AG08395 (cell line): Measurements from ENCODE around the gene MYO16.
"Not testable (repeated sequence)": the region's sequence is repeated elsewhere in the genome, so short reads cannot be mapped to it uniquely, and the experiment has no call there.

Source experiments
- DNase-seq: peaks from one replicate; pipeline ENCODE4 v3.0.0; 2012; ENCODE audit warnings: mixed read lengths, low spot score

The MYO16 gene

GRCh38 chr13:109199280-109199679 is 569.9 kb downstream of the MYO16 start:
- no peak for DNase-seq

- no peak for DNase-seq
Observed at GRCh38 chr13:109200556-109200955, 571.1 kb downstream of the MYO16 start.

DNA sequence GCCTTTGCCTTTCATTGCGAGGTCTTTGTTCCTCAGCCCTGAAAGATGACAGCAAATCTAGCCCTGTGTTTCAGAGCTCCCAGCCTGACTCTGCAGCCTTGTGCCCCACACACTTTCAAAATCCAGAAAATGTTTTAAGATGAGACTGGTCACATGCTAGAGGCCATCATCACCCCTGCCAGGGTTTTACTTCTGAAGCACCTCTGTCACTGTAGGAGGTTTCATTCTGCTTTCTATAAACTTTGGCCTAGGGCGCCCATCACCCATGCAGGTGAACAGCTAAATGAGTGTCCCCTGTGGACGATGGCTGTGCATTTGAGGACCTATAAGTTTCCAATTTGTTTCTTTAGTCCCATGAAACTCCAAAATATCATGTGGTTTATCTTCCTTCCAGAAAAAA is 574.2 kb downstream of the MYO16 start:
- DNase-seq: no peak

DNA sequence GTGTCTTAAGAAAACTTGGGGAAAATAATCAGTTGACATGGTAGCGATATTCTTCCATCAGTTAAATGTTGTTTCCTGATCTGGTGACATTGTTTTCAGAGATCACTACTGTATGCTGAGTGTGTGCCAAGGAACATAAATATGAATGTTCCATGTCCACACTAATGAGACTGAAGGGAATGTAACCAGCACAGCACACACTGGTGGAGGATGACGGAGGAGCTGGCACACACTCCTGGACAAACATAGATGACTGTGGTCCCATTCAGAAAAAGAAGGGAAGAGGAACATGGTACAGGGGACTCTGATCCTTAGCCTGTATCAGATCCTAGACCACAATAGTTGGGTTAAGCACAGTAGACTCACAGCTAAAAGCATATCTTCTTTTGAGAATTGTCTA is 574.8 kb downstream of the MYO16 start:
- no peak for DNase-seq

DNA sequence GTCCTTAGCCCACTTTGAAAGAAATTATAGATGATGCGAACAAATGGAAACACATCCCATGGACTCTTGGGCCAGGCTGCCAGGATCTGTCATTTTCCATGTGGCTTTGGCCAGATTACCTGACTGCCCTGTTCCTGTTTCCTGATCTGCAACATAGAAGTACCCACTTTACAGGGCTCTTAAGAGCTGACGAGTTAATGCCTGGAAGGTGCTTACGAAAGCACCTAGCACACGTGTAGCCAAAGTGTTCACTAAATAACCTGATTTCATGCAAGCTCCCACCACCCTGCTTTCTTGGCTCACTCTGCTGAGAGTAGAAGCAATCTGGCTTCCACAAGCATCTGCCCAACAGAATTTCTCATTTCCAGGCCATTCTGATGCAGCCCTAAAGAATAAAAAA is 575.2 kb downstream of the MYO16 start:
- no peak for DNase-seq

GRCh38 chr13:109205315-109205714 is 575.9 kb downstream of the MYO16 start:
- peak; percentile 14 for DNase-seq

GRCh38 chr13:109206616-109207015 is 577.2 kb downstream of the MYO16 start:
- DNase-seq: no peak

DNA sequence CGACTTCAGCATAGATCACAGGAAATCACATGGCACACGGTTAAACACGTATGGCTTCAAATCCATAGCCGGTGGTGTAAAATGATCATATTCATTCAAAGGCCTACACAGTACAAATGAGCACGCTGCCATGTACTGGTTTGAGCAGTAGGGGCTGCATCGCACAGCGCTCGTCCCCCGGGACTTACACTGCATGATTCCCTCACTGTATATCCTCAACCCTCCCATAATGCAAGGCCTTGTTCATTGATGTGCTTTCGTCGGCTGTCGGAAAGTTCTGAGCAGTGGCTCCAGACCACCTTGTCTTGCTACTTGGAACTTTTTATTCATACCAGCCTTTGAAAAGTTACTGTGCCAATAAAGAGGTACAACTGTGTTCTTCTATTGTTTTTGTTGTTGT is 578.2 kb downstream of the MYO16 start:
- DNase-seq: no peak

GRCh38 chr13:109208522-109208921 is 579.1 kb downstream of the MYO16 start:
- DNase-seq: no peak

GRCh38 chr13:109209526-109209925 is 580.1 kb downstream of the MYO16 start:
- DNase-seq: no peak

- DNase-seq: peak; percentile 14
Observed at GRCh38 chr13:109211616-109212015, 582.2 kb downstream of the MYO16 start.

DNA sequence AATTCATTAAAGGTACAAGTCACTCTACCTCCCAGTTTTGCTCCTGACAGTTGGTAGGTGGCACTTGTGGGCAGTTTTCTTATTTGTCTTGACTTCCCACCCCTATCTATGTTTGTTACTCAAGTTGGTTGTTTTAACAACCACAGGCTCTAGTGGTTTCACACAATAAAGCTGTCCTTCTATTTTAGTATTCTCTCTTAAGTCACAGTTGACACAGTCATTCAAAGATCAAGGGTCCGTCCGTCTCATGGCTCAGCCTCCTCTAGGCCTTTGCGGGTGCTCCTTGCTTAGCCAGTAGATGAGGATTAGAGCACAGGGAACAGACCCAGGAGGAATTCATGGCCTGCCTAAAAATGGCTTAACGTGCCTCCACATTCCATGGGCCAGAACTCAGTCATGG is 583.2 kb downstream of the MYO16 start:
- no peak for DNase-seq

DNA sequence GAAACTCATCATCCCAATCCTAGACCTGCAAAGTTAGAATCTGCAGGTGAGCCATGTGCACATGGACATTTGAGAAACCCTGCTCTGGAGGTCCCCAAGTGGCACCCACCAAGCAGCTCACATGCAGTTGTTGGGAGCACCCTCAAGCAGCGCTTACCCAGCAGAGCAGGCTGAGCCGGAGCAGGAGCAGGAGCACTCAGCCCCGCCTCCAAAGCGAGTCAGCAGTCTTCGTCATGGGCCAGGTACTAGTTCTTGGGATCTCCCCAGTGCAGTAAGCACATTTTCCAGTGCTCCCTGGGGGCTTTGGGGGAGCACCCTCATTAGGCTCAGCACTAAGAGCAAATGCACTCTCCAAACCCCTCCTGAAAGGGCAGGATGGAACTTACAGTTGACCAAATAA is 584.3 kb downstream of the MYO16 start:
- no peak for DNase-seq

DNA sequence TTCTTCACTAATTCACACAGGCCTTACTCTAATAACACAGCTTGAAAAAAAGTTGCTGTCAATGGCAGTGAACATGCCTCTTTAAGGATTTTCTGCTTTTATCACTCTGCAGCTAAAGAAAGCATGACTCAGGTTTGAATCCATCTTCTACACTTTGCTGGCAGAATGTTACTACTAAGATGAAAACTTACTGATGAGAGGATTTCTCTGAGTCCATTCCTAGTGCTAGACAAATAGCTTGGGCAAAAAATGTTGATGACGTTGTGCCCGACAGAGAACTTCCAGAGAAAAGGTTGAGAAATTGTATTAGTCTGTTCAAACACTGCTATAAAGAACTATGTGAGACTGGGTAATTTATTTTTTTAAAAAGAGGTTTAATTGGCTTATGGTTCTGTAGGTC is 585.0 kb downstream of the MYO16 start:
- no peak for DNase-seq

GRCh38 chr13:109215377-109215776 is 586.0 kb downstream of the MYO16 start:
- DNase-seq: no peak

DNA sequence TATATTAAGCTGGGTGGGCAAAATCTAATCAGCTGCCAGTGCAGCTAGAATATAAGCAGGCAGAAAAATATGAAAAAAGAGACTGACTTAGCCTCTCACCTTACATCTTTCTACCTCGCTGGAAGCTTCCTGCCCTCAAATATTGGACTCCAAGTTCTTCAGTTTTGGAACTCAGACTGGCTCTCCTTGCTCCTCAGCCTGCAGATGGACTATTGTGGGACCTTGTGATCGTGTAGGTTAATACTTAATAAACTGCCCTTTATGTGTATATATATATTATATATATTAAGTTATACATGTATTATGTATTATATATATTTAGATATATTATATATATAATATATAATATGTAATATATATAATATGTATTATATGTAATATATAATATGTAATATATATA is 588.1 kb downstream of the MYO16 start:
- not testable (repeated sequence) for DNase-seq

- DNase-seq: no peak
Observed at GRCh38 chr13:109220631-109221030, 591.2 kb downstream of the MYO16 start.

DNA sequence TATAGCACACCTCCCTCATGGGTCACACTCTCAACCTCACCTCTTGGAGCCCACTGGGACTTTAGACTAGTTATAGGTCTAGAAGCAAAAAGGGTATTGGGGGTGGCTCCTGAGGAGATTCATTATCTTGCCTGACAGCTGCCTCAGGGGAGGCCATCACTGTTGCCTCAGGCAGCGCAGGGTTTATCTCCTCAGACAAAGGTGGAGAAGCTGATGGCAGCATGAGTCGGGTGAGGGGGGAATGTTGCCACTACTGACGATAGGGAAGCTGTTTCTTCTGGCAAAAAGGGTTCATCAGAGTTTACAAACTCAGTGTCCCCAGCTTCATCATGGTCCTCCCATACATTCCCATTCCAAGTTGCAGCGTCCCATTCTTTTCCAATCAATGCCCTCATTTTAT is 594.6 kb downstream of the MYO16 start:
- DNase-seq: no peak

GRCh38 chr13:109226631-109227030 is 597.2 kb downstream of the MYO16 start:
- peak; percentile 44 for DNase-seq

DNA sequence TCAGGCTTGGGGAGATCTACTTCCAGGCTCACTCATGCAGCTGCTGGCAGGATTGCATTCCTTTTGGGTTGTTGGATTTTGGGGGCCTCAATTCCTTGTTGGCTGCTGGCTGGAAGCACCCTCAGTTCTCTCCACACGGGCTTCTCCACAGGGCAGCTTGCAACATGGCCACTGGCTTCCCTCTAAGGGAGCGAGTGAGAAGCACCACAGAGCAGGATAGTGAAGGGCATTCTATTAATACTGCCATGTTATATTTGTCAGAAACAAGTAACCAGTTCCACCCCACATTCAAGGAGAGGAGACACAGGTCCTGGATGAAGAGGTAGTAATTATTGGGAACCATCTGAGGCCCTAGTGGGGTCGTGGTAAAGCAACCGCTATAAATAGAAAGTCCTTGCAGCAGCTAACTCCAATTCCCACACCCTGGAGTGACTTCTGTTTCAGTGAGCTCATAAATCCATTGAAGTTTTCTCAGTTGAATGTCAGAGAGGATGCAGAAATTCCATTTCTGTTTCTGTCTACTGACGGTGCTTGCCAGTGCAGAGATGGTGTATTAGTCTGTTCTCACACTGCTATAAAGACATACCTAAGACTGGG is 598.0 kb downstream of the MYO16 start:
- DNase-seq: no peak

DNA sequence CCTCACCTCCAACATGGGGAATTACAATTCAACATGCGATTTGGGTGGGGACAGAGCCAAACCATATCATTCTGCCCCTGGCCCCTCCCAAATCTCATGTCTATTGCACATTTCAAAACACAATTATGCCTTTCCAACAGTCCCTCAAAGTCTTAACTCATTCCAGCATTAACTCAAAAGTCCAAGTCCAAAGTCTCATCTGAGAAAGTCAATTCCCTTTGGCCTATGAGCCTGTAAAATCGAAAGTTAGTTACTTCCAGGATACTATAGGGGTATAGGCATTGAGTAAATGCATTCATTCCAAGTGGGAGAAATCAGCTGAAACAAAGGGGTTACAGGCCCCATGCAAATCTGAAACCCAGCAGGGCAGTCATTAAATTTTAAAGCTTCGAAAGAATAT is 598.8 kb downstream of the MYO16 start:
- DNase-seq: no peak

GRCh38 chr13:109231888-109232287 is 602.5 kb downstream of the MYO16 start:
- DNase-seq: no peak

- DNase-seq: no peak
Observed at GRCh38 chr13:109233293-109233692, 603.9 kb downstream of the MYO16 start.

DNA sequence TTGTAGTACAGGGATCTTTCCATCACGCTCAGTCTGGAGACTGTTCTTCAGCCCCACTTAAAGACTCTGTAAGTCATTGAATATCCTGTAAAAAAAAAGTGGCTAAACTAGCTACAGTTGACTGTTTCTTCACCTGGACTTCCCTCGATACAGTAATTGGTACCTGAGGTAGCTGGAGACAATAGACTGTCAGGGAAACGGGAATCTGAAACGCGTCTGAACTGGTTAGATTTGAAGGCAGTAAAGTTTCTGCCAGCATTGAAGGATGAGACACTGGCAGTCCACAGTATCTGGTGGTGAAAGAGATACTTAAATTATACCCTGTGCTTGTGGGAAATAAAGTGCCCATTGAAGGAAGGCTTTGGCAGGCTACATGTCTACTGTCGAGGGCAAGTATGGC is 606.5 kb downstream of the MYO16 start:
- no peak for DNase-seq

DNA sequence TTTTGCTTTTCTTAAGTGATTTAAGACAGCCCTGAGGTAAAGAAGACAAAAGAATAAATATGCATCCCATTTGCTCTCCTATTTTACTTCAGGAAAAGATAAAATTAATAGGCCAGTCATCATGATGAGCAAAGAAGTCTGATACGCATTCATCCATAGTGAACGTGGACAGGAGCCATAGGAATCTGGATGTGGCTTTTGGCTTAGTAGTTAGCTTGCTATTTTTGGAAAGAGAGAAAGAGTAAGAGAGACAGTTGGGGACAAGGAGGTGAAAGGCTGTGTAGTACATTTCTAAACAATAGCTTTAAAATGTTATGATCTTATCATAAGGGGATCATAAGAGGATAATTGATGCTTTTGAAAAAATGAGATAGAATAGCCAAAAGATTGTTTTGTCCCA is 611.7 kb downstream of the MYO16 start:
- no peak for DNase-seq
